Measurements from ENCODE around the gene ZNRF1.
"Not testable (repeated sequence)": the region's sequence is repeated elsewhere in the genome, so short reads cannot be mapped to it uniquely, and the experiment has no call there.

The ZNRF1 gene

DNA sequence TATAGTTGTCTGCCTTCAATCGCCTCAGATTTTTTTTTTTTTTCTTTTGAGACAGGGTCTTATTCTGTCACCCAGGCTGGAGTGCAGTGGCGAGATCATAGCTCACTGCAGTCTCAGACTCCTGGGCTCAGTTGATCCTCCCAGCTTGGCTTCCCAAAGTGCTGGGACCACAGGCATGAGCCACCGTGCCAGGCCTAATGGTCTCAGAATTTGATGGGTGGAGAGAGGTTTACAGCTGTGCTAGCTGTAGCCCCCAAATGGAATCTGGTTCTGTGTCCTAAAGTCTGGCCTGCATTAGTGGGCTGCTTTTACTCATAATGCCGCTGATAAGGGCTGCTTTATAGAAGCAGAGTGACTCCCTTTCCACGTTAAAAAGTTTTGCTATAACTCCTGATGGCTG lies 5.1 kb downstream of the ZNRF1 start:
- no peak for DNase-seq

DNA sequence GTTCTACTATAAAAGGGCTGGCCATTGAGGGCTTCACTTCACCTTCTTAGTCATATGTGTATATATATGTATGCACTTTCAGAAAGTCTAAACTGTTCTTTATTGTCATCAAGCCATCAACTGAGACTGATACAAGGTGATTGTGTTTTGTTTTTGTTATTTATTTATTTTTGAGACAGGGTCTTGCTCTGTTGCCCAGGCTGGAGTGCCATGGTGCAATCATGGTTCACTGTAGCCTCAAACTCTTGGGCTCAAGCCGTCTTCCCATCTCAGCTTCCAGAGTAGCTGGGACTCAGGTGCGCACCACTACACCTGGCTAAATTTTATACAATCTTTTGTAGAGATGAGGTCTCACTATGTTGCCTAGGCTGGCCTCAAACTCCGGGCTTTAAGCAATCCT lies 5.6 kb downstream of the ZNRF1 start:
- no peak for DNase-seq

DNA sequence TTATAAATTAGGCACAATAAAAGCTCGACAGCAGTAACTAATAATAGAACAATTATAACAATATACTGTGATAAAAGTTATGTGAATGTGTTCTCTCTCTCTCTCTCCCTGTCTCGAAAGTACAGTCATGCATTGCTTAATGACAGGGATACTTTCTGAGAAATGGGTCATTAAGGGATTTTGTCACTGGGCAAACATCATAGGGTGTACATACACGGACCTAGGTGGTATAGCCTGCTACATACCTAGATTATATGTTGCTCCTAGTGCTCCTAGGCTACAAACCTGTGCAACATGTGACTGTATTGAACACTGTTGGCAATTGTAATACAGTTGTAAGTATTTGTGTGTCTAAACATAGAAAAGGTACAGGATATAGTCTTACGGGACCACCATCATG lies 6.9 kb downstream of the ZNRF1 start:
- DNase-seq, result no peak

DNA sequence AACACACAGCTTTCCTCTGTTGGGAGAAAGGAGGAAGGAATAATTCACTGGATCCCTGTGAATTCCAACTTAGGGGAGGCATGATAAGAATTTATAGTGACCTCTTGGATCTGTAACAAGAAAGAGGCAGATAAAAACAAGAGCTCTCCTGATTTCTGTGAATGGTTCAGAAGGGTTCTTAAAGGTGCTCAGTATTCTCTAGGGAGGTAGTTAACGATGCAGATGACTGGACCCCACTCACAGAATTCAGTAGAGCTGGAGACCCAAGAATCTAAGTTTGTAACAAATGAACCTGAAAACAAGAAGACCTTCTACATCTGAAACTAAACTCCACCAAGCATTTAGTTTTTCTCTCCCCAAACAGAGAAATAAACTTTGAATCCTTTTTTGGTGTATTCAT lies 8.6 kb downstream of the ZNRF1 start:
- DNase-seq, result no peak

DNA sequence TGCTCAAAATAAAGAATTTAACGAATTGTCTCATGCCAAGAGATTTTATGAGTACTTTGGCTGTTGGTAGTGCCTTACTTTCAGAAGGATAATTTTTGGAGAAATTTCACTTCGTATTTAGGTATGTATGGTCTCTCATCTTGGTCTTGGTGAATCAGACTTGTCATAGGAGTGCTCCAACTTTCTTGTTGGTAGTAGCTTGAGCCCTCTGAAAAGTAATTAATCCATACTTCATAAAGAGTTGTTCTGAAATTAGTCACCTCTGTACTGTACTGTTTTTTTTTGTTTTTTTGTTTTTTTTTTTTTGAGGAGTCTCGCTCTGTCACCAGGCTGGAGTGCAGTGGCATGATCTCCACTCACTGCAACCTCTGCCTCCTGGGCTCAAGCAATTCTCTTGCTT lies 11.6 kb downstream of the ZNRF1 start:
- no peak for DNase-seq

DNA sequence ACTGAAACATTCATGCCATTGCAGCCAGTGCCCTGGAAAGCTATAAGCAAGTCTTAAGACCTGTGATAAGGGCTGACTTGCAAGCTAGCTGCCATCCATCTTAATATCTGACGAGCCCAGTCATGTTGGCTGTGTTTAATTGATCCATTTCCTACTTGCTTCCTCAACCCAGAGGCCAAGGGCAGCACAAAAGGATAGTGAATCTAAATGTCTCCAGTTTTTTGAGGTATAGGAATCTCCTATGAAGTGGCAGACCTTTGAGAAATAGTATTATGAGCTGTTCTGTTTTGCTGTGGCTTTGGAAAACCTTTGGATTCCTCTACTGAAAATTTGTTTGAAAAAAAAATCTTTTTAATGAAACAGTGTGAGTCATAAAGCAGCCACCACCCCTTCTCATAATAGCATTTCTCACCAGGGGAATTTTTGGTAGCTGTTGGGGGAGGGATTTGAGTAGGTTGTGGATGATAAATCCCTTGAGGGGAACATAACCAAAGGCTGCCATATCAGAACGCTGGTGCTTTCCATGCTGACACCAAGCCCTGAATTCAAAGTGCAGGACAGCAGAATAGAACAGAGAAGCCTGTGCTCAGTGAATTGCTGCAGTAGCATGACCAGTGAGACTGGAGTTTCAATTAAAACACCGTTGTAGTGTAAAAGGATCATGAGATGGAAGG lies 12.9 kb downstream of the ZNRF1 start:
- no peak for DNase-seq

DNA sequence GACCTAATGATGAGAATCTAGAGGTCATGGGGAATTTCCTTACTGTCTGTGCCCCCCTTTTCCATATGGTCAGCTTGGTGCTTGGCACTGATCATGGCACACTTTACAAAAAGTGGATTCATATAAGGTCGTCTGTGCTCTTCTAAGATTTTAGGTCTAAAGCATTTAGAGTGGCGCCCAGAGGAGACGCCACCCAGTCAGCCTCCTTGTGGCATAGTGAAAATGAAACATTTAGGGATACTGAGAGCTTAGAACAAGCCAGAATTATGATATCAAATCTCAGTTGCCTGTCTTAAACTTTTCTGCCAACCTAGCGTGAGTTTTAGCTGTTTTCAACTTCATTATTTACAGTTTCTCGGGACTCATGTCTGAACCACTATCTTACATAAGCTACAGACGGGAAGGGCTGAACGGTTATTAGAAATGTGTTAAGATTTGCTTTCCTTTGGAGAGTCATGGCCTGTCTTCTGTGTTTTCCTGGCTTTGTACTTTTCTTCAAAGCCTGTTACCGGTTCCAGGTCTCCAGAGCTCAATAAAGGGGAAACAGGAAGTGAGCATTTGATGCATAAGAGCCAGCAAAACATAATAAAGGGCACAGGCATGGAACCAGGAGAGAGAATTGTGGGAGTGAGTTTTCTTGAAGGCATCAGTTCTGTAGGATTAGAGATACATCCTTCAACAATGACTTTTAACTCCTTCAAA lies 13.7 kb downstream of the ZNRF1 start:
- no peak for DNase-seq

DNA sequence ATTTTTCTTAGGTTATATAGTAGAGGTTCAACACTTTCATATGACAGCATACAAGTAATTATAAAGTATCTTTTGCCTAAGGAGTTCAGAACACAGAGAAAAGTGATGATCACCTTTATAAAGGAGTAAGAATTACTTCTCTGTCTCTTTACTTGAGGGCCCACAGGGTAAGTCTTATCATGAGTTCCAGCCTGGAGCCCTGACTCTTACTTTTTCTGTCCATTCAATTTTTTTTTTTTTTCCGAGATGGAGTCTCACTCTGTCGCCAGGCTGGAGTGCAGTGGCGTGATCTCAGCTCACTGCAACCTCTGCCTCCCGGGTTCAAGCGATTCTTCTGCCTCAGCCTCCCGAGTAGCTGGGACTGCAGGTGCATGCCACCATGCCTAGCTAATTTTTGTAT lies 14.3 kb downstream of the ZNRF1 start:
- not testable (repeated sequence) for DNase-seq

DNA sequence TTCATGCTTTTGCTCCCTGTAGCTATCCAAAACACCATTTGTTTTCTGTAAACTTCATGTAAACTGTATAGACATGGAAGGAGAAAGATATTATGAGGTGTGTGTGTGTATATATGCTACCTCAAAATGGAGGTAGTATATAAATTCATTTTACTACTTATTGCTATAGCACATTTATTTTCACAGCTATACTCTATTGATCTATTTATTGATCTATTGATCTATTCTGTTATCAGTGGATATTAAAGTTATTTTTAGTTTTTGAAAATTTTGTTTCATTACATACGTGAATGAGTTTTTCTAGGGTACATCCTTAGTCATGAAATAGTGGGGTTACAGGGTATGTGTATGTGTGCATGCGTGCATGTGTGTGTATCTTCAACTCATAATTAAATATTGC lies 15.5 kb downstream of the ZNRF1 start:
- no peak for DNase-seq

DNA sequence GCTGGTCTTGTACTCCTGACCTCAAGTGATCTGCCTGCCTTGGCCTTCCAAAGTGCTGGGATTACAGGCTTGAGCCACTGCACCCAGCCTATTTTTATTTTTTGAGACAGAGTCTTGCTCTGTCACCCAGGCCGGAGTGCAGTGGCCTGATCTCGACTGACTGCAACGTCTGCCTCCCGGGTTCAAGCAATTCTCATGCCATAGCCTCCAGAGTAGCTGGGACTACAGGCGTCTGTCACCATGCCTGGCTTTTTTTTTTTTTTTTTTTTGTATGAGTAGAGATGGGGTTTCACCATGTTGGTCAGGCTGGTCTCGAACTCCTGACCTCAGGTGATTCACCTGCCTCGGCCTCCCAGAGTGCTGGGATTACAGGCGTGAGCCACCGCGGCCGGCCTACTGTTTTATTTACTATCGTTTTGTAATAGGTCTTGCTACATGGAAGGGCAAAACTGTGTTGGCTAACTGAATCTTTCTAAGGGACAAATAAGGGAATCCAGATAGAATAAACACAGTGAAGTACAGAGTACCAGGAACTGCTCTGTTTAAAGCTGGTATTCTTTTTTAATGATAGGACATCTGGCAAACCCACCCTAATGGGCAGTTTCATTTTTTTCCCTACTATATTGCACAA lies 17.7 kb downstream of the ZNRF1 start:
- not testable (repeated sequence) for DNase-seq

DNA sequence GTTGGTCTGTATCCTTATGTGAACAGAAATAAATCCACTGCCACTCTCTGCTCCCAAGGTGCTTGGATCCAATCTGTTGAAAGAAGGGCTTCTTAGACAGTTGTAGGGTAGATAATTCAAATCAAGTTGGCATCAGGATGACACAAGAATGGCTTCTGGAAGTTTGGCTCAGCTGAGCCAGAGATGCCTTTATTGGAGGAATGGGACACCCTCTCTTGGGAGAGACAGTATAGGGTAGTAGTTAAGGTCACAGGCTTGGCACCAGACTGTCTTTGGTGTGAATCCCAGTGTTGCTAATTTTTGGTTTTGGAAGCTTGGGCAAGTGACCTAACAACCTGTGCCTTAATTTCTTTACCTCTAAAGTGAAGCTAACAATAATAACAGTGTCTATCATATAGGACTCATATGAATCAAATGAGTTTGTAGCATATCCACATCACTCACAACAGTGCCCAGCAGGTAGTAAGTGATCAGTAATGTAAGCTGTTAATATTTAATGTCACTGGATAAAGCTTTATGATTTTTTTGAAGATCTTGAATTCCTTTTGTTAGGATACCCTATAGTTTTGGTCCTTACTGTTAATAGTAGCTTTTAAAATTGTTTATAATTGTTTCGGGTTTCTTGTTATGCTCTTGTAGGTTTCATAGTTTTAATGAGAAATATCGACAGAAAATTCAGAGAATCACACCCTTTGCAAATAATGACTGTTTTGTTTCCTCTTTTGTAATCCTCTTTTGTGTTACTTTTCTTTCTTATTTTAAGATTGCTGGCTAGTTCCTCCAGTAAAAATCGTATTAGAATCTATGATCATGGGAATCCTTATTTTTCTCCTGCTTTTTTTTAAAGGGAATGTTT lies 19.1 kb downstream of the ZNRF1 start:
- DNase-seq, result no peak

DNA sequence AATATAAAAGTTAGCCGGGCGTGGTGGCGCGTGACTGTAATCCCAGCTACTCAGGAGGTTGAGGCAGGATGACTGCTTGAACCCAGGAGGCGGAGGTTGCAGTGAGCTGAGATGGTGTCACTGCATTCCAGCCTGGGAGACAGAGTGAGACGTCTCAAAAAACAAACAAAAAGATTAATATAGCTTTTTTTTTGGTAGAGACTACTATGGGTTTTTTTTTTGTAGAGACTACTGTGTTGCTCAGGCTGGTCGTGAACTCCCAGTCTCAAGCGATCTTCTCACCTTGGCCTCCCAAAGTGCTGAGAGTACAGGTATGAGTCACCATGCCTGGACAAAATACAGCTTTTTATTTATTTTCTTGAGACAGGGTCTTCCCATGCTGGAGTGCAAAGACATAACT lies 20.2 kb downstream of the ZNRF1 start:
- no peak for DNase-seq

DNA sequence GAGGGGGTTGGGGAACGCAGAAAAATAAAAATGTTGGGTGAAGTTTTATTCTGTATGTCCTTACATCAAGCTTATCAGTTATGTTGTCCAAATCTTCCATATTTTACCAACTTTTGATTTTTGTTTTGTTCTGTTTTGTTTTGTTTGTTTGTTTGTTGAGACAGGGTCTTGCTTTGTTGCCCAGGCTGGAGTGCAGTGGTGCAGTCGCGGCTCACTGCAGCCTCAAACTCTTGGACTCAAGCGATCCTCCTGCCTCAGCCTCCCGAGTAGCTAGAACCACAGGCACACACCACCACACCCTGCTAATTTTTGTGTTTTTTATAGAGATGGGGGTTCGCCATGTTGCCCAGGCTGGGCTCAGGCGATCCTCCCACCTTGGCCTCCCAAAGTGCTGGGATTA lies 20.8 kb downstream of the ZNRF1 start:
- DNase-seq, result no peak

DNA sequence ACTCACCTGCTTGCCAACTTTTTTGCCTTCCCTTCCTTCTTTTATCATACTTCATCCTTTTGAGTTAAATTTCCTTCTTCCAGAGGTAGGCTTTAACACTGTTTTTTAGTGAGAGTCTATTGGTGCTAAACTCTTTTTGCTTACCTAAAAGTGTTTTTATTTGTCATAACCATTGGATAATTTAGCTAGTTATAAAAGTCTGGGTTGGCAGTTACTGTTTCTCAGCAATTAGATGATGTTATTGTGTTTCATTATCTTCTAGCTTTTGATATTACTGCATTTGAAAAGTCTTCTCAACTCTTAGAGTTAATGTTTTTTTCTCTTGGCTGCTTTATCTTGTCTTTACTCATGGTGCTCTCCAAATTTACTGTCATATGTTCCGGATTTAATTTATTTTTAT lies 22.6 kb downstream of the ZNRF1 start:
- no peak for DNase-seq

DNA sequence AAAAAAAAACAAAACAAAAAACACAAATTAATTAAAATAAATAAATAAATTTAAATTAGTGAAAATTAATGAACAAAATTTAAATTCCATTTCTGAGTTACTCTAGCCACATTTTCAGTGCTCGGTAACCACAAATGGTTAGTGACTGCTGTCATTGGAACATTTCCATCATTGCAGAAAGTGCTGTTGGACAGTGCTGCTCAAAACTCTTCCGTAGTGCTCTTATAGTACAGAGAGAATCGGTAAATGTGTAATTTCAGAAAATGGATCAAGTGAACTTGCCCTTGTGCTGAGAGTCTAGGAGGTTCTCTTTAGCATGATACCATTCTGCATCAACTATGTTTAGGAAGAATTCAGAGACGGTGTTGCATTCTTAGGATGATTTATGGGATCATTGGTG lies 23.7 kb downstream of the ZNRF1 start:
- DNase-seq, result no peak

DNA sequence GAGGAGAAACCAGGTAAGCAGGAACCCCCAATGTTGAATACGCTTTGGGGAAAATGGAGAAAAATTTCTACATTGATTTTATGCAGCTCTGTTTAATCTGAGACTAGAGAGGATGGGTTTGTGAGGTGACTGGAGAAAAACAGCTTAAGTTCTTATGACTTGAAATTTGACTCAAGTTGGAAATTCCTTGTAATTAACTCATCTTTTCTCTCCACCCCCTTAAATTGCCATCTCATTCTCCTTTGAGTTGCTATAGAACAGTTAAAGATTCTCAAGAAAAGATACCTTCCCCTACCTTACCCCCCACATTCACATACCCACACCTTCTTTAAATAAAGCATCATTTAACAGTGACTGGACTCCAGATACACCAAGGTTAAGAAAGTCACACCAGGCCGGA lies 24.2 kb downstream of the ZNRF1 start:
- no peak for DNase-seq

DNA sequence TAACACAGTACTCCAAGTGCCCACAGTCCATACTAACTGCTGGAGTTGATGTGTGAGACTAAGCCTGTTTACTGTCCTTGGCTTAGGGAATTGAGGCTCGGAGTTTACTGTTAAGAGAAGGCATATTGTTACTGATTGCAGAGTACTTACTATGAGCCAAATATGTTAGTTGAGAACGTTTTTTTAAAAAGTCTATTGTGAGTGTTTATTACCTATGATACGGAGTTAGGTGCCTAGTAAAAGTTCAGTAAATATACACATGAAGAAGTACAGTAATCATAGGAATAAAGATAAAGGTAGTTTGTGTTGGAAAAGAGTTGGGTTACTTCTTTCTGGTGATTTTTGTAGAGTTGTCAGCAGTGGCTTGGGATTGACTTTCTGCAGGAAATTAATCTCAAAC lies 25.4 kb downstream of the ZNRF1 start:
- DNase-seq, result no peak

DNA sequence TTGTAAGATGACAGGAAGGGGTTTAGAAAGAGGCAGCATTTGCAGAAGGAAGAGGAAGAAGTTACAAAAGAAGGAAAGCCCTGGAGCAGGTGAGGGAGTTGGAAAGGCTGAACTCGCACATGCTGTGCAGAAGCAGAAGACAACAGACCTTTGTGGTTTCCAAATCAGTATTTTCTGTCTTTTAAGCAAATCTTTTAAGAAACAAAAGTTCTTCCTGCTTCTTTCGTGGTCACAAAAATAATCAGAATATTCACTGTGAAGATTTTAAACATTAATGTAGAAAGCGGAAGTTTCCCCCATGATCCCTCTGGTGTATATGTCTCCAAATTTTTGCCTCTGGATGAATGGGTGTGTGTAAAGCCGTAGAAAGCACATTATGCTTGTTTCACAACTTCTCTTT lies 25.8 kb downstream of the ZNRF1 start:
- no peak for DNase-seq

DNA sequence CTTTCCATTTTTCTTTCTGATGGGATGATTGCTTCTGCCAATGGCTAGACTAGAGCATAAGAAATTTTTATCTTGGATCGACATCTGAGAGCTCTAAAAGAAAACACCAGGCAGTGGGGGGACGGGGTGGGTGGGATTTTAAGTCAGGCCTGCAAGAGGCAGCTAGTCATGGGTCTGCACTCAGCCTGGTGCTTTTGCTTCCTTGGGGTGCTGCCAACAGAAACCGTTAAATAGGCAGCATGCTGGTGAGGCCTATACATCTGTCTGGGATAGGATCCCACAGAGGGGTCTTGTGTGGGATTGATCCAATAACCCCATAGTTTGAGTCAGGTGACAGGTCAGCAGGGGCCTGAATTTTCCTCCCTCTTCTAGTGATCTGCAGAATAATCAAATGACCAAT lies 26.9 kb downstream of the ZNRF1 start:
- no peak for DNase-seq

DNA sequence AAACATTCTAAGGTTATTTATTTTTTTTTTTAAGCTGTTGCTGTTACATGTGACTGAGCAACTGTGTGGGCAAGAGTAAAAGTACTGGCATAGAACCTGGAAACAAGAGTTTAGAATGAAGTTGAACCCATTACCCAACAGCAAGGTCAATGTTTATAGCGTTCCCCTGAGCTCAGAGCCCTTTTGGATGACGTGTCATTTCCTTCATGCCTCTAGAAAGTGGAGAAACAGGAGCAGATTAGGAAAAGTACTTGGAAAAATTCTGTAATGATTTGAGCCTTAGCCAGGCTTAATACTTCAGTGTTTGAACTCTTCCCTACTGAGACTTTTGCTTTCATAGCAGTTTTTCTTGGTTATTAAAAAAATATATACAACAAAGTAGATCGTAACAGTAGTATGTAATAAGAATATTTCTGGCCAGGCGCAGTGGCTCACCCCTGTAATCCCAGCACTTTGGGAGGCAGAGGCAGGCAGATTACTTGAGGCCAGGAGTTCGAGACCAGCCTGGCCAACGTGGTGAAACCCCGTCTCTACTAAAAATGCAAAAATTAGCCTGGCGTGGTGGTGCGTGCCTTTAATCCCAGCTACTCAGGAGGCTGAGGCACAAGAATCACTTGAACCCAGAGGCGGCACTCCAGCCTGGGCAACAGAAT lies 27.5 kb downstream of the ZNRF1 start:
- DNase-seq, result not testable (repeated sequence)

DNA sequence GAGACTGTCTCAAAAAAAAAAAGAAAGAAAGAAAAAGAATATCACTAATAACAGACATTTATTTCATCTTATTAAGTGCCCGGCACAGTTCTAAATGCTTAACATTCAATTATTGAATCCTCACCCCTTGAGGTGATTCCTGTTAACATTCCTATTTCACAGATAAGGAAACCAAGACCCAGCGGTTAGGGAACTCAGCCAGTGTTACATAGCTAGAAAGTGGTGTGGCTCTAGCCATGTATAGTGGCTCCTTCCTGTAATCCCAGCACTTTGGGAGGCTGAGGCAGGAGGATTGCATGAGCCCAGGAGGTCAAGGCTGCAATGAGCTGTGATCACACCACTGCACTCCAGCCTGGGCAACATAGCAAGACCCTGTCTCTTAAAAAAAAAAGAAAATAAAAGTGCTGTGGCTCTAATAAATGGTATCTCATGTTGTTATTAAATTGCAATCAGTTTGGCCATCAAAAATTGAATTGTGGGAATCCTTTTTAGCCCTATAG lies 28.1 kb downstream of the ZNRF1 start:
- DNase-seq, result no peak

DNA sequence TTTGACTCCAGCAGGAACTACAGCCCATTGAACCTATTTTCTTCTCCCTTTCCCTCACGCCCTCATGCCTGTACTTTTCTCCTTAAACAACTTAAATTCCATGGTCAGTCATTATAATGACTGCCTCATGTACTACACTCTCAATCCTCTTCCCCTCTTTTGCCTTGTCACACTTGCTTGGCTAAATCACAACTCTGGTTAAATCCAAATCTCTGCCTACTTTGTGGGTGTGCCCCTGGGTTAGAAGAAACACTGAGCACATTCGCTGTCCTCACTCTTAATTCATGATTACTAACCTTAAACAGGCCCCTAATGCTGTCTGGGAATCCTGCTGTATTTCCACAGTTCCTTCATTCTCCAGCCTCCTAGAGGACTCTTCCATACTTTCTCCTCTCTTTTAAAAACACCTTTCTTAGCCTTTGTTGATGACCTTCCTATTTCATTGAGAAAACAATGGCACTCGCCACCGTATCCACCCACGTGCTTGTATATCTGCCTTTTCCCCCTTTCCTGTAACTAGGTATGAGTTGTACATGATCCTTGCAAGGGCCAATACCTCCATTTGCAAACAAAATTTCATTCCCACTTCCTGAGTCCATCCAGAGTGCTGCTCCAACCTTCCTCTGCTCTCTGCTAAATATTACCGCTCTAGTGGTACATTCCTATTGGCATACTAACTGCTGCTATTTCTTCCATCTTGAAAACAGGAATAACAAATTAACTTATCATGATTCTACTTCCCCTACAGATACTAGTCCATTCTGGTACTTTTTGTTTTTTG lies 28.9 kb downstream of the ZNRF1 start:
- no peak for DNase-seq
